ENCODE measurements around the gene HNRNPF.
A peak's percentile ranks its signal among the peaks of the same experiment; 100 is the strongest.

Gene HNRNPF

DNA sequence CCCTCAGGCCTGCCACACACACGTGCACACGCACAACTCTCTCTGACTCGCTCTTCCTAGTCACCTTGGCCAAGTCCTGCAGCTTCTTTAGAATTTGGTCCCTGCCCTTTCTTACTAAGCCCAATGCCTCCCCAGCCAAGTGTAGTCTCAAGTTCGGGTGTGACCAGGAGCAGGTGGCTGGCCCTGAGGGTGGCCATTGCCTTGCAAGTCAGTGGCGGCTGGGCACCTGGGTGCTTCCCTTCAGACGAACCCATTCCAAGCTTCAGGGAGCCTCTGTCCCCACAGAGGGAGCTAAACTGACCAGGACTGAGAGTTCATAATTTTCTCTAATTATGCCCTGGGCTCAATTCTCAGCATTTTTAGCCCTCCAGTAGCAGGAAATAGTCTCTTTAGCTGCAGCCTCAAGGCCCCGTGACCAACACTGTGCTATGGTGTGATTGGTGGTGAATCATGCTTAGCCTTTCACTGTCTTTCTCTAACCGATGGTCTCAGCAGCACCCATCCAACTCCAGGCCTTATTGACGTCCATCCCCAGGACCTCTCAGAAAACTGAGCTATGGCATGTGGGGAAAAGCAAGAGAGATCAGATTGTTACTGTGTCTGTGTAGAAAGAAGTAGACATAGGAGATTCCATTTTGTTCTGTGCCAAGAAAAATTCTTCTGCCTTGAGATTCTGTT is 72.2 kb downstream of the HNRNPF start:
- DNase-seq (ENCODE audit: low read depth, low spot score): no peak
- peak overlapping the region; percentile 39 for H3K27ac ChIP-seq

DNA sequence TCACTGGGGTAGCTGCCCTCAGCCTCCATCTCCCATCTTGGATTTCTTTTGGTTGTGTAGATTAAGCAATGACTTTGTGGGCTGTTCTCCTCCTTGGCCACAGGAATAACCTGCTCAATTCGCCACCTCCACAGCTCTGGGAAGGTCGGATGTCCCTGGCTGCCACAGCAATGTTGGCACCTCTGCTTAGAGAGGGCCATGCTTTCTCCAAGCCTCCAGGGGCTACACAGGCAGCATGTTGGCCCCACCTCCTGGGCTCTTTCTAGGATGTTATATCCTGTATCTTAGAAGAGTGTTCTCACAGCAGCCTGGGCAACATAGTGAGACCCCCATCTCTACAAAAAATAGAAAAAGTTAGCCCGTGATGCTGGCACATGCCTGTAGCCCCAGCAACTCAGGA is 72.9 kb downstream of the HNRNPF start:
- no peak for DNase-seq (ENCODE audit: low read depth, low spot score)
- H3K27ac ChIP-seq: no peak overlapping the region

Data from epithelial cell of prostate (primary cell).